NCI-H1436 treated with DMSO at 0.1 percent for 48 hours (cell line): ENCODE results near the gene RBFOX1.
"Not testable (repeated sequence)": the region's sequence is repeated elsewhere in the genome, so short reads cannot be mapped to it uniquely, and the experiment has no call there.

Source experiments
- DNase-seq: peaks from one replicate; lab custom pipeline; 2025; lab: John Stamatoyannopoulos, UW

Gene RBFOX1

GRCh38 chr16:7471268-7471667 lies 138.6 kb downstream of the RBFOX1 start:
- no peak for DNase-seq

- DNase-seq = no peak
These were observed 149.4 kb downstream of the RBFOX1 start for GRCh38 chr16:7482032-7482431.

GRCh38 chr16:7482596-7483290 lies 150.1 kb downstream of the RBFOX1 start:
- DNase-seq = no peak

- no peak for DNase-seq
These were observed 155.1 kb downstream of the RBFOX1 start for GRCh38 chr16:7487574-7488323.

- DNase-seq = no peak
These were observed 159.5 kb downstream of the RBFOX1 start for GRCh38 chr16:7492122-7492521.

- no peak for DNase-seq
These were observed 160.5 kb downstream of the RBFOX1 start for GRCh38 chr16:7493133-7493532.

- DNase-seq = no peak
These were observed 165.0 kb downstream of the RBFOX1 start for GRCh38 chr16:7497691-7498090.

GRCh38 chr16:7501868-7502267 lies 169.2 kb downstream of the RBFOX1 start:
- no peak for DNase-seq

GRCh38 chr16:7502591-7503157 lies 170.0 kb downstream of the RBFOX1 start:
- DNase-seq = not testable (repeated sequence)

- no peak for DNase-seq
These were observed 171.0 kb downstream of the RBFOX1 start for GRCh38 chr16:7503666-7504065.

GRCh38 chr16:7504844-7505243 lies 172.2 kb downstream of the RBFOX1 start:
- no peak for DNase-seq

- no peak for DNase-seq
These were observed 172.8 kb downstream of the RBFOX1 start for GRCh38 chr16:7505495-7505894.

- DNase-seq = no peak
These were observed 173.7 kb downstream of the RBFOX1 start for GRCh38 chr16:7506363-7506762.

GRCh38 chr16:7508656-7509055 lies 176.0 kb downstream of the RBFOX1 start:
- DNase-seq = no peak

GRCh38 chr16:7509963-7510601 lies 177.4 kb downstream of the RBFOX1 start:
- no peak for DNase-seq

GRCh38 chr16:7511549-7512260 lies 179.1 kb downstream of the RBFOX1 start:
- no peak for DNase-seq

- DNase-seq = no peak
These were observed 179.9 kb downstream of the RBFOX1 start for GRCh38 chr16:7512503-7512902.

GRCh38 chr16:7513429-7513828 lies 180.8 kb downstream of the RBFOX1 start:
- no peak for DNase-seq

GRCh38 chr16:7515543-7515942 lies 182.9 kb downstream of the RBFOX1 start:
- DNase-seq = no peak

GRCh38 chr16:7517496-7517895 lies 184.9 kb downstream of the RBFOX1 start:
- DNase-seq = no peak

GRCh38 chr16:7518158-7518557 lies 185.5 kb downstream of the RBFOX1 start:
- no peak for DNase-seq

- no peak for DNase-seq
These were observed 189.2 kb downstream of the RBFOX1 start for GRCh38 chr16:7521834-7522233.
